Measurements from ENCODE around the gene EXOC6B.

Gene EXOC6B

GRCh38 chr2:72712977-72713376, 112.9 kb downstream of the EXOC6B start:
- in situ Hi-C loops (cut with HindIII; ENCODE audit: low pct_ligation_motif_present, low pct_unique_long_range_greater_than_20kb, low sequenced_read_pairs) = no loop called here
- DNase-seq = no peak

- in situ Hi-C loops (cut with HindIII; ENCODE audit: low pct_ligation_motif_present, low pct_unique_long_range_greater_than_20kb, low sequenced_read_pairs) = no loop called here
- no peak for DNase-seq
These were observed 113.5 kb downstream of the EXOC6B start for GRCh38 chr2:72712304-72712703.

GRCh38 chr2:72710418-72711152, 115.2 kb downstream of the EXOC6B start:
- in situ Hi-C loops (cut with HindIII; ENCODE audit: low pct_ligation_motif_present, low pct_unique_long_range_greater_than_20kb, low sequenced_read_pairs) = no loop called here

GRCh38 chr2:72708236-72708635, 117.6 kb downstream of the EXOC6B start:
- DNase-seq = no peak
- in situ Hi-C loops (cut with HindIII; ENCODE audit: low pct_ligation_motif_present, low pct_unique_long_range_greater_than_20kb, low sequenced_read_pairs) = no loop called here

More at GRCh38 chr2:72710418-72711152, 115.2 kb downstream of the EXOC6B start:
- DNase-seq = no peak

- in situ Hi-C loops (cut with HindIII; ENCODE audit: low pct_ligation_motif_present, low pct_unique_long_range_greater_than_20kb, low sequenced_read_pairs) = no loop called here
- no peak for DNase-seq
These were observed 127.5 kb downstream of the EXOC6B start for GRCh38 chr2:72698300-72698699.

GRCh38 chr2:72696559-72696958, 129.3 kb downstream of the EXOC6B start:
- DNase-seq = no peak
- in situ Hi-C loops (cut with HindIII; ENCODE audit: low pct_ligation_motif_present, low pct_unique_long_range_greater_than_20kb, low sequenced_read_pairs) = no loop called here

GRCh38 chr2:72695676-72696075, 130.2 kb downstream of the EXOC6B start:
- DNase-seq = no peak
- in situ Hi-C loops (cut with HindIII; ENCODE audit: low pct_ligation_motif_present, low pct_unique_long_range_greater_than_20kb, low sequenced_read_pairs) = no loop called here

- no peak for DNase-seq
- in situ Hi-C loops (cut with HindIII; ENCODE audit: low pct_ligation_motif_present, low pct_unique_long_range_greater_than_20kb, low sequenced_read_pairs) = no loop called here
These were observed 130.9 kb downstream of the EXOC6B start for GRCh38 chr2:72694715-72695496.

GRCh38 chr2:72689579-72690195, 136.1 kb downstream of the EXOC6B start:
- in situ Hi-C loops (cut with HindIII; ENCODE audit: low pct_ligation_motif_present, low pct_unique_long_range_greater_than_20kb, low sequenced_read_pairs) = no loop called here
- no peak for DNase-seq

GRCh38 chr2:72685638-72686213, 140.1 kb downstream of the EXOC6B start:
- in situ Hi-C loops (cut with HindIII; ENCODE audit: low pct_ligation_motif_present, low pct_unique_long_range_greater_than_20kb, low sequenced_read_pairs) = no loop called here
- no peak for DNase-seq

GRCh38 chr2:72682061-72682460, 143.8 kb downstream of the EXOC6B start:
- in situ Hi-C loops (cut with HindIII; ENCODE audit: low pct_ligation_motif_present, low pct_unique_long_range_greater_than_20kb, low sequenced_read_pairs) = no loop called here
- DNase-seq = no peak

GRCh38 chr2:72681016-72681995, 144.5 kb downstream of the EXOC6B start:
- DNase-seq = no peak
- in situ Hi-C loops (cut with HindIII; ENCODE audit: low pct_ligation_motif_present, low pct_unique_long_range_greater_than_20kb, low sequenced_read_pairs) = no loop called here

- no peak for DNase-seq
- in situ Hi-C loops (cut with HindIII; ENCODE audit: low pct_ligation_motif_present, low pct_unique_long_range_greater_than_20kb, low sequenced_read_pairs) = no loop called here
These were observed 147.8 kb downstream of the EXOC6B start for GRCh38 chr2:72678024-72678423.

- DNase-seq = no peak
- in situ Hi-C loops (cut with HindIII; ENCODE audit: low pct_ligation_motif_present, low pct_unique_long_range_greater_than_20kb, low sequenced_read_pairs) = no loop called here
These were observed 149.3 kb downstream of the EXOC6B start for GRCh38 chr2:72676341-72677025.

- no peak for DNase-seq
- in situ Hi-C loops (cut with HindIII; ENCODE audit: low pct_ligation_motif_present, low pct_unique_long_range_greater_than_20kb, low sequenced_read_pairs) = no loop called here
These were observed 150.6 kb downstream of the EXOC6B start for GRCh38 chr2:72674982-72675915.

- peak; percentile 78 for DNase-seq
- in situ Hi-C loops (cut with HindIII; ENCODE audit: low pct_ligation_motif_present, low pct_unique_long_range_greater_than_20kb, low sequenced_read_pairs) = no loop called here
These were observed 152.6 kb downstream of the EXOC6B start for GRCh38 chr2:72673279-72673678.

GRCh38 chr2:72669121-72669520, 156.7 kb downstream of the EXOC6B start:
- in situ Hi-C loops (cut with HindIII; ENCODE audit: low pct_ligation_motif_present, low pct_unique_long_range_greater_than_20kb, low sequenced_read_pairs) = no loop called here
- peak; percentile 19 for DNase-seq

All from ACHN (cell line).